ENCODE data around the gene TLE2. TPM values are rescaled to one million over a fixed set of nuclear protein-coding genes. Genes with fewer than 3 reads are reported as not detected.
"Not testable (repeated sequence)": the region's sequence is repeated elsewhere in the genome, so short reads cannot be mapped to it uniquely, and the experiment has no call there.

Gene TLE2
- total RNA-seq, 1 donor from 2014 or later = 10.9 TPM

GRCh38 chr19:3012621-3013262, 16.3 kb downstream of the TLE2 start:
- no peak for DNase-seq

GRCh38 chr19:3012059-3012458, 17.0 kb downstream of the TLE2 start:
- not testable (repeated sequence) for DNase-seq

- no peak for DNase-seq
These were observed 18.2 kb downstream of the TLE2 start for GRCh38 chr19:3010871-3011270.

GRCh38 chr19:3008994-3009393, 20.1 kb downstream of the TLE2 start:
- DNase-seq = no peak

- DNase-seq = no peak
These were observed 21.1 kb downstream of the TLE2 start for GRCh38 chr19:3007975-3008374.

GRCh38 chr19:3006075-3006767, 22.9 kb downstream of the TLE2 start:
- no peak for DNase-seq

- DNase-seq = no peak
These were observed 23.7 kb downstream of the TLE2 start for GRCh38 chr19:3005345-3005744.

- DNase-seq = no peak
These were observed 24.6 kb downstream of the TLE2 start for GRCh38 chr19:3004522-3004921.

GRCh38 chr19:3003046-3003445, 26.0 kb downstream of the TLE2 start:
- DNase-seq = no peak

GRCh38 chr19:3001235-3001800, 27.8 kb downstream of the TLE2 start:
- no peak for DNase-seq

GRCh38 chr19:2998642-2999041, 30.4 kb downstream of the TLE2 start:
- no peak for DNase-seq

- no peak for DNase-seq
These were observed 31.4 kb downstream of the TLE2 start for GRCh38 chr19:2997720-2998119.

GRCh38 chr19:2994588-2995131, 34.4 kb downstream of the TLE2 start:
- no peak for DNase-seq

GRCh38 chr19:2993579-2993978, 35.5 kb downstream of the TLE2 start:
- no peak for DNase-seq

- no peak for DNase-seq
These were observed 36.1 kb downstream of the TLE2 start for GRCh38 chr19:2992958-2993357.

GRCh38 chr19:2992333-2992732, 36.7 kb downstream of the TLE2 start:
- DNase-seq = not testable (repeated sequence)

- no peak for DNase-seq
These were observed 39.7 kb downstream of the TLE2 start for GRCh38 chr19:2989236-2989946.

GRCh38 chr19:2988568-2988967, 40.5 kb downstream of the TLE2 start:
- no peak for DNase-seq

- DNase-seq = no peak
These were observed 41.3 kb downstream of the TLE2 start for GRCh38 chr19:2987797-2988196.

- no peak for DNase-seq
These were observed 42.0 kb downstream of the TLE2 start for GRCh38 chr19:2986951-2987524.

GRCh38 chr19:2984215-2984528, 44.9 kb downstream of the TLE2 start:
- DNase-seq = no peak

- peak; percentile 47 for DNase-seq
These were observed 45.5 kb downstream of the TLE2 start for GRCh38 chr19:2983351-2984214.

All from skin of body (tissue), 2 donors.